GM10266 (cell line): ENCODE data around the gene RIPPLY1.

Experiments
- DNase-seq: peaks from one replicate; pipeline ENCODE4 v3.0.0; 2012; ENCODE audit errors: extremely low spot score
- TF ChIP-seq, protein P1 (sequence below): IDR thresholded peaks from 2 replicates; pipeline ENCODE4 v1.5.1; 2012; ENCODE audit warnings: mild to moderate bottlenecking, low read depth; ENCODE audit not compliant: control insufficient read depth, insufficient read depth; ENCODE audit errors: missing control alignments

The RIPPLY1 gene

DNA sequence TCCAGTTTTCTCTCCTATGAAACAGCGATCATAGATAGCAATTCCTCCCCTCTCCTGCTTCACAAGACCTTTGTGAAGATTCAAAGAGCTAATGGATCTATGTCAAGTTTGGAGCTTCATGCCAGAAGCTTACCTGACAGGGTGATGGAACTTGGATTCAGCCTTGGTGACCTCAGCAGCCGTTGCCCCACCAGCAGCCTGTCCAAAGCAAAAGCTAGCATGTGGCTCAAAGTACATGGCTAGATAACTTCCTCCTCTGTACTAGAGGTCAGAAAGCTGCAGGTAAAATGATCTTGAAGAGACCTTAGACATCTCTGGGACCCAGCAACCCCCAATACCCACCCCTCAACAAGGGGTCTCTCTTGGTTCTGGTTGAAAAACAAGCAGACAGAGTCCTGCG is 1.8 kb downstream of the RIPPLY1 start:
- DNase-seq = no peak
- TF ChIP-seq, protein P1, sequence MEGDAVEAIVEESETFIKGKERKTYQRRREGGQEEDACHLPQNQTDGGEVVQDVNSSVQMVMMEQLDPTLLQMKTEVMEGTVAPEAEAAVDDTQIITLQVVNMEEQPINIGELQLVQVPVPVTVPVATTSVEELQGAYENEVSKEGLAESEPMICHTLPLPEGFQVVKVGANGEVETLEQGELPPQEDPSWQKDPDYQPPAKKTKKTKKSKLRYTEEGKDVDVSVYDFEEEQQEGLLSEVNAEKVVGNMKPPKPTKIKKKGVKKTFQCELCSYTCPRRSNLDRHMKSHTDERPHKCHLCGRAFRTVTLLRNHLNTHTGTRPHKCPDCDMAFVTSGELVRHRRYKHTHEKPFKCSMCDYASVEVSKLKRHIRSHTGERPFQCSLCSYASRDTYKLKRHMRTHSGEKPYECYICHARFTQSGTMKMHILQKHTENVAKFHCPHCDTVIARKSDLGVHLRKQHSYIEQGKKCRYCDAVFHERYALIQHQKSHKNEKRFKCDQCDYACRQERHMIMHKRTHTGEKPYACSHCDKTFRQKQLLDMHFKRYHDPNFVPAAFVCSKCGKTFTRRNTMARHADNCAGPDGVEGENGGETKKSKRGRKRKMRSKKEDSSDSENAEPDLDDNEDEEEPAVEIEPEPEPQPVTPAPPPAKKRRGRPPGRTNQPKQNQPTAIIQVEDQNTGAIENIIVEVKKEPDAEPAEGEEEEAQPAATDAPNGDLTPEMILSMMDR = no peak

DNA sequence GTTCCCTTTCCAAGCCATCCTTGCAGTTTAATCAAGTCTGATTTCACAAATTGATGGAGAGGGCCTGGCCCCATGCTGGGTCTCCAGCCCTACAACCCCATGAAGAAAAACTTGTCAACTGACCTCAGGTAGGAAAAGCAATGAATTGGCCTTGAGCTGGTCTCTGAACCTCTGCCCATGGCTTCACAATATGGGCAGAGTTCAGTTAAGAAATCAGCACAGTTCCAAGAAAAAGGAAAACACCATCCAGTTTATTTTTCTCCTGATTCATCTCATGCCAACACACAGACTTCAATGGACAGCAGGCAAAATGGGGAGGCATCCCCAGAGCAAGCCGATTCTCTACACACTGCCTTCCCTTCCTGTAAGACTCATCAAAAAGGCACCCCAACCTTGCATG is 3.3 kb downstream of the RIPPLY1 start:
- no peak for DNase-seq
- TF ChIP-seq, protein P1 = no peak

DNA sequence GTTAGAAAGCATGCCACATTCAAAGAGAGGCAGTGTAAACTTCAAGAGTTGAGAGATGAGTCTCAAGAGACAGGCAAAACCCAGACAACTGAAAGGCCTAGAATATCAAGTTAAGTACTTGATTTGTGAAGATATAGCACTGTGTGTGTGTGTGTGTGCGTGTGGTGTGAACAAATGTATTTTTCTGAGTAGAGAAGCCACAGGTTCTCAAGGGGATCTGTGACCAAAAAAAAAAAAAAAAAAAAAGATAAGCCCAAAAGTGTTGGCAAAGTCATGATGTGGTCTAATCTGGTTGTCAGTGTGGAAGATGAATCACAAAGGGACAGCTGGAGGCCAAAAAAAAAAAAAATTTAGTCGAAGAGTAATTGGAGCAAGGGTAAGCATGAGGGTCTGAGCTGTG is 3.9 kb downstream of the RIPPLY1 start:
- TF ChIP-seq, protein P1 = no peak
- no peak for DNase-seq

GRCh38 chrX:106898462-106898861 is 4.7 kb downstream of the RIPPLY1 start:
- peak; percentile 20 for DNase-seq
- TF ChIP-seq, protein P1 = peak; percentile 37

GRCh38 chrX:106897259-106897658 is 5.9 kb downstream of the RIPPLY1 start:
- DNase-seq = no peak
- TF ChIP-seq, protein P1 = no peak

DNA sequence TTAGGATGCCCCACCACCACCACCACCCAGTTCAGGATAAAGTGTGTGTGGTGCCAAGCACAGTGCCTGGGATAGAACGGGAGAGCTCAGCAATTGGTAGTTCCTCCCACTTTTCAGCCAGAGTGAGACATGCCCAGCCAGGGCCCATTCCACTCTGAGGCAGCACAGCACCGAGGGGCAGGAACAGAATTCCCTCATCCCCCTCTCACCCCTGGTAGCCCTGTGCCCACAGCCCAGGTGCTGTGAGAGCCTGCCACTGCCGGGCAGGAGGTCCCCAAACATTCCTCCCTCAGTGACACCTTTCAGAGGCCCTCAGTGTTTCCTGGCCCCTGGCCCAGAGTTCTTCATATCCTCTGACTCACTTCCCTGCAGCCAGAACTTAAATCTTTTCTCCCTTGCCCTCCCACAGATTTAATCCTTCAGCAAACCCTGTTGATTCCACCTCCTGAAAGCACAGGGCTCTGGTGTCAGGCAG is 8.1 kb downstream of the RIPPLY1 start:
- no peak for DNase-seq
- TF ChIP-seq, protein P1 = no peak

DNA sequence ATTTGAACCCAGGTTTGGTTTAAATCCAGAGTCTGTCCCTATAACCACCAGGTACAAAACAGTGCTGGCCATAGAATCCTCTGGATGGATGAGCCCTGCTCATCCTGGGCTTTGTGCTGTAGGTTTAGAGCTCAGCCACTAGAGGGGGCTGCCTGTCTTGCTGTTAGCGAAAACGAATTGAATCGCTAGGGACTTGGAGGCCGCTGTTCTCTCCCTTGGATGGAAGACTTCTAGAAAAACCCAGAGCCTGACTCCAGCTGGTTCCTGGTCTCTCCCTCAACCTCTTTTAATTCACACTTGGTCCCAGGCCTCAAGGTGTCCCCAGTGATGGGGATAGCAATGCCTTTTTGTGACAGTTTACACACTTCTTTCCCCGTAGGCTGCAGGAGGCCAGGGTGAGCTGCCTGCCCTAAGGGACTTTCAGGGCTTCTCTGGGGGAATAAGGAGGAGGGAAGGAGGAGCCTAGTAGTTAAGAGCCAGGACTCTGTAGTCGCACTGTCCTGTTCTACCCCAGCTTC is 8.7 kb downstream of the RIPPLY1 start:
- DNase-seq = peak; percentile 21
- TF ChIP-seq, protein P1 = peak; percentile 72
